Nephron (organoid): ENCODE data around the gene CAMTA1.
A peak's percentile ranks its signal among the peaks of the same experiment; 100 is the strongest.

ENCODE experiments used
- H3K27ac Mint-ChIP-seq, 3 experiments: 2 replicates each; pipeline ENCODE4 v1.8.0; 2020; ENCODE audit warnings: mixed read lengths in 3 of 3, mild to moderate bottlenecking in 2 of 3, moderate library complexity in 1 of 3
- H3K27me3 Mint-ChIP-seq: 2 replicates; pipeline ENCODE4 v1.8.0; 2021; ENCODE audit warnings: low read depth, mild to moderate bottlenecking, moderate library complexity, mixed read lengths
- H3K36me3 Mint-ChIP-seq: 2 replicates; pipeline ENCODE4 v1.8.0; 2020; ENCODE audit warnings: low read depth, mixed read lengths
- H3K4me1 Mint-ChIP-seq: 2 replicates; pipeline ENCODE4 v1.8.0; 2020; ENCODE audit warnings: mixed read lengths
- H3K4me3 Mint-ChIP-seq, 3 experiments: 2 replicates each; pipeline ENCODE4 v1.8.0; 2020; ENCODE audit warnings: mild to moderate bottlenecking in 3 of 3, mixed read lengths in 3 of 3, moderate library complexity in 2 of 3
- H3K9me3 Mint-ChIP-seq: 2 replicates; pipeline ENCODE4 v1.8.0; 2020; ENCODE audit warnings: mixed read lengths
- CTCF ChIP-seq, 3 experiments: fragments of 200-600 bp; sonication (generic); IDR thresholded peaks; one replicate each; pipeline ENCODE4 v1.5.0; 2021; ENCODE audit warnings: antibody characterized with exemption in 3 of 3; ENCODE audit not compliant: unreplicated experiment in 3 of 3

The CAMTA1 gene

DNA sequence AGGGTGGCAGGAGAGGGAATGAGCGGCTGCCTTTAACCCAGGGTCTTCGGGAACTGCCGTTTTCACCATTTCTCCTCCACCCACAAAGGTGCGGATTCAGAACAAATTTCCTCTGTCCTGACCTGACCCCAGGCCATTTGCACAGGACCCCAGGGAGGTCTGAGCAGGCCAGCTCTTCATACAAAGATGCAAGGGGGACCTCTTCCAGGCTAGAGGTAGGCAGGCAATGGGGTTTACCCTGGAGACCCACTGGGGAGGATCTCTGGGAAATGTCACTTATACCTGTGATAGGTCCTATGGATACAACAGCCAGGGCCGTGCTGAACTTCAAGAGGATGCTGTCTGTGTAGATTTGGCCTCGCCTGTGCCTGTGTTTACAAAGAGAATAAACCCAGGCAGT is 896.1 kb downstream of the CAMTA1 start:
- peaks cover 8% of the 10 kb centered on the region for H3K27me3 Mint-ChIP-seq
- no peaks in the 10 kb centered on the region for H3K4me1 Mint-ChIP-seq
- no peaks in the 10 kb centered on the region for H3K36me3 Mint-ChIP-seq
- TF ChIP-seq CTCF (IDR thresholded peaks at IDR 0.05; ENCODE audit: unreplicated experiment in 3 of 3): no peak
- H3K9me3 Mint-ChIP-seq: no peaks in the 10 kb centered on the region
- H3K27ac Mint-ChIP-seq: peak overlapping the region; percentile 68 to 86 (median 81)
- peak overlapping the region; percentile 81 to 85 (median 84) for H3K4me3 Mint-ChIP-seq

DNA sequence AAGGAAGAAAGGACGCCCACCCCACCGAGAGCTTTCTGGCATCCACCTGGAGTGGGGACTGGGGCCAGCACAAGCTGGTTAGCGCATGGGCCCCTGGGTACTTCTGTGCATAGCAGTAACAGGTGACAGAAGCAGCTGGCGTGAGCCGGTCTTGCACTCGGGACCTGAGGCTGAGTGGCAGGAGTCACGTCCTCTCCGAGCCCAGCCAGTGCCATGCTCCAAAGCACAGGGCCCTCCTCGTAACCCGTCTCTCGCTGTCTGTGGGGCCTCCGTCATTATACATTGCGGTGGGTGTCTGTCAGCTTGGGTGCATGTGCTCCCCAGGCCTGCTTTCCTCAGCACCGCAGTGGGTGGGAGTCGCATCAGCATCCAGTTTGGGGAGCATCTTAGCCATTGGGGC is 898.3 kb downstream of the CAMTA1 start:
- H3K4me3 Mint-ChIP-seq: no peak overlapping the region
- peaks cover 4% of the 10 kb centered on the region for H3K4me1 Mint-ChIP-seq
- H3K36me3 Mint-ChIP-seq: no peaks in the 10 kb centered on the region
- no peak overlapping the region for H3K27ac Mint-ChIP-seq
- no peak for TF ChIP-seq CTCF (IDR thresholded peaks at IDR 0.05; ENCODE audit: unreplicated experiment in 3 of 3)
- H3K9me3 Mint-ChIP-seq: no peaks in the 10 kb centered on the region
- H3K27me3 Mint-ChIP-seq: peaks cover 13% of the 10 kb centered on the region

DNA sequence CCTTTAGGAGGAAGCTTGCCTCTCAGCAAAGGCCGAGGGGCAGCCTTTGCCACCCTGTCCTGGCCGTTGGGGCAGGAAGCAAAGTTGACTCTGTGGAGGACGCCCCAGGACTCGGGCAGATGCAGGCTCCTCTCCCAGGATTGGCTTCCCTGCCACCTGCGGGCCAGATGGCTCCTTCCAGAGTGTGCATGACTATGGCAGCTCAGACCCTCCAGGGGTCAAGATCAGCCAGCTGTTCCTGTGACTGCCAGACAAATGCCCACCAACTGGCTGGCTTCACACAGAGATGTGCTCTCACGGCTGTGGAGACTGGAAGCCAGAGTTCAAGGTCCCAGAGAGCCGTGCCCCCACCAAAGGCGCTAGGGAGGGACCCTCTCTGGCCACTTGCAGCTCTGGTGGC is 898.9 kb downstream of the CAMTA1 start:
- TF ChIP-seq CTCF (IDR thresholded peaks at IDR 0.05; ENCODE audit: unreplicated experiment in 3 of 3): no peak
- H3K4me3 Mint-ChIP-seq: no peak overlapping the region
- no peaks in the 10 kb centered on the region for H3K9me3 Mint-ChIP-seq
- peaks cover 17% of the 10 kb centered on the region for H3K27me3 Mint-ChIP-seq
- no peaks in the 10 kb centered on the region for H3K36me3 Mint-ChIP-seq
- peaks cover 4% of the 10 kb centered on the region for H3K4me1 Mint-ChIP-seq
- H3K27ac Mint-ChIP-seq: no peak overlapping the region

GRCh38 chr1:7684861-7685635 is 899.8 kb downstream of the CAMTA1 start:
- no peaks in the 10 kb centered on the region for H3K36me3 Mint-ChIP-seq

GRCh38 chr1:7686301-7686850 is 901.1 kb downstream of the CAMTA1 start:
- no peak overlapping the region for H3K4me3 Mint-ChIP-seq
- peaks cover 4% of the 10 kb centered on the region for H3K4me1 Mint-ChIP-seq

More at GRCh38 chr1:7684861-7685635, 899.8 kb downstream of the CAMTA1 start:
- no peak for TF ChIP-seq CTCF (IDR thresholded peaks at IDR 0.05; ENCODE audit: unreplicated experiment in 3 of 3)
- H3K4me1 Mint-ChIP-seq: peaks cover 4% of the 10 kb centered on the region
- H3K27me3 Mint-ChIP-seq: peaks cover 17% of the 10 kb centered on the region
- no peaks in the 10 kb centered on the region for H3K9me3 Mint-ChIP-seq
- no peak overlapping the region for H3K27ac Mint-ChIP-seq
- no peak overlapping the region for H3K4me3 Mint-ChIP-seq

More at GRCh38 chr1:7686301-7686850, 901.1 kb downstream of the CAMTA1 start:
- Mint-ChIP-seq H3K27ac (no peak overlapping the region), H3K36me3 (no peaks in the 10 kb centered on the region), H3K27me3 (peaks cover 17% of the 10 kb centered on the region), H3K9me3 (no peaks in the 10 kb centered on the region)
- TF ChIP-seq CTCF (IDR thresholded peaks at IDR 0.05; ENCODE audit: unreplicated experiment in 3 of 3): no peak
